Rectal smooth muscle tissue (tissue), 1 donor: ENCODE measurements around the gene MKX.

ENCODE experiments used
- H3K27ac ChIP-seq: one replicate; pipeline ENCODE4 v1.7.0; 2013; ENCODE audit warnings: low read depth, low read length, inconsistent platforms
- H3K27me3 ChIP-seq: one replicate; pipeline ENCODE4 v1.7.0; 2013; ENCODE audit warnings: low read length; ENCODE audit not compliant: control insufficient read depth, insufficient read depth
- H3K36me3 ChIP-seq: one replicate; pipeline ENCODE4 v1.7.0; 2013; ENCODE audit warnings: low read length; ENCODE audit not compliant: control insufficient read depth, insufficient read depth
- H3K4me1 ChIP-seq: one replicate; pipeline ENCODE4 v1.7.0; 2013; ENCODE audit warnings: low read length; ENCODE audit not compliant: control insufficient read depth, insufficient read depth
- H3K4me3 ChIP-seq: one replicate; pipeline ENCODE4 v1.7.0; 2013; ENCODE audit warnings: low read length
- H3K9ac ChIP-seq: one replicate; pipeline ENCODE4 v1.7.0; 2013; ENCODE audit warnings: low read length

MKX gene

DNA sequence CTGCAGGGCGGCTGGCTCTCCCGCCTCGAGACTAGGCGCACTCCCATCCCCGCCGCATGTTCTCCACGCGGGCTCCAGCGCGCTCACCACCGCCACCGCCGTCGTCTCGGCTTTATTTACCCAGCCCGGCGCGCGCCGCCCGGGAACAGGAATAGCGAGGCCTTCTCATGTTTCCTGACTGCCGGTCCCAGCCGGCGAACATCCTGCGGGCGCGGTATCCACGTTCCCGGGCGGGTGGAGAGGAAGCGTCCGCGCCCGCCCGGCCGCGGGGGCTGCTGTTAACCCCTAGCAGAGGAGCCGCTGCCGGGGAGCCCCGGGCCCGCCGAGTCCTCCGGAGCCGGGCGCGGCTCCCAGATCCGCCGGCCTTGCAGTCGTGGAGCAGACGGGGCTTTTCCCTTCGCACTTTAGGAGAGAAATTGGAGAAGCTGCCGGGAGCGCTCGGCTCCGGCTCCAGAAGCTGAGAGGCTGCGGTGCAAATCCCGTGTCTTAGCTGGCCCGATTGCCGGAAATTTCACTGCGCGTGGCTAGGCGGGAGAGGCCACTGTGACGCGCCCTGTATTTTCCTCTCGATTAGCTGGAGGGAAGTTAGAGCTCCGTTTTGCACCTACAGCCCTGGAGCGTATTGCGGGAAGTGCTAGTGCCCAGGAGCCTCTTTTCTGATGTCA is at the start of gene MKX:
TSS of gene MKX (minus strand) at position 88 of the 665 bp plus-strand sequence. CDS start 2,404 bp downstream, outside the sequence.
- Histone ChIP-seq H3K4me1 (peaks cover 5% of the 10 kb centered on the region), H3K27me3 (peaks cover 34% of the 10 kb centered on the region), H3K27ac (no peak within 1 kb of the TSS), H3K9ac (no peak within 1 kb of the TSS), H3K4me3 (peak within 1 kb of the TSS; percentile 59), H3K36me3 (no peaks in the 10 kb centered on the region)

GRCh38 chr10:27794157-27794556 is 48.5 kb upstream of the MKX start:
- H3K36me3 ChIP-seq = no peaks in the 10 kb centered on the region
- no peak overlapping the region for H3K9ac ChIP-seq
- no peaks in the 10 kb centered on the region for H3K27me3 ChIP-seq
- H3K4me3 ChIP-seq = no peak overlapping the region
- H3K27ac ChIP-seq = no peak overlapping the region
- H3K4me1 ChIP-seq = no peaks in the 10 kb centered on the region

- Histone ChIP-seq H3K4me3 (no peak overlapping the region), H3K36me3 (no peaks in the 10 kb centered on the region), H3K4me1 (no peaks in the 10 kb centered on the region), H3K27ac (no peak overlapping the region), H3K27me3 (no peaks in the 10 kb centered on the region), H3K9ac (no peak overlapping the region)
Measured at GRCh38 chr10:27792216-27792615, 46.6 kb upstream of the MKX start.

DNA sequence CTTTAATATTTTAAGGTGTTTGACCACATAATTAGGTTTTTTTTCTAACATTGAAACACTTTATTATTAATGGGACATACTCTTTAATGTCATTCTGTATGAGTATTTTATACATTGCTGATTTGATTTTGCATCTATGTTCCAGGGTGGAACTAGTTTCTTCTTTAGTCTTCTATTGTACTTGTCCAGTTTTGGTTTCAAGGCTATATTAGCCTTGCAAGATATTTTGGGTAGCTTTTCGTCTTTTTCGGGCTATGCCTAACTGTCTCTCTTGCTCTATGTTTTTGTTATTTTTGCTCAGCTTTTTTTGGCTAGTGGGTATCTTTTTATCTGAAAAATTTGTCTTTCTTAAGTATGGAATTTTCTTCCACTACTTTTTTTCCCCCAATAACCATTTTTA is 38.7 kb upstream of the MKX start:
- Histone ChIP-seq H3K4me1 (no peaks in the 10 kb centered on the region), H3K9ac (no peak overlapping the region), H3K4me3 (no peak overlapping the region), H3K27me3 (no peaks in the 10 kb centered on the region), H3K27ac (no peak overlapping the region), H3K36me3 (no peaks in the 10 kb centered on the region)

- Histone ChIP-seq H3K4me3 (no peak overlapping the region), H3K36me3 (no peaks in the 10 kb centered on the region), H3K4me1 (no peaks in the 10 kb centered on the region), H3K9ac (no peak overlapping the region), H3K27me3 (no peaks in the 10 kb centered on the region), H3K27ac (no peak overlapping the region)
Measured at GRCh38 chr10:27783660-27784059, 38.0 kb upstream of the MKX start.

GRCh38 chr10:27779462-27780015 is 33.9 kb upstream of the MKX start:
- H3K4me1 ChIP-seq = no peaks in the 10 kb centered on the region
- no peaks in the 10 kb centered on the region for H3K36me3 ChIP-seq
- H3K4me3 ChIP-seq = no peak overlapping the region
- H3K27me3 ChIP-seq = no peaks in the 10 kb centered on the region
- H3K27ac ChIP-seq = no peak overlapping the region
- H3K9ac ChIP-seq = no peak overlapping the region

GRCh38 chr10:27774831-27775230 is 29.2 kb upstream of the MKX start:
- Histone ChIP-seq H3K36me3 (no peaks in the 10 kb centered on the region), H3K4me1 (peaks cover 5% of the 10 kb centered on the region), H3K27ac (no peak overlapping the region), H3K4me3 (no peak overlapping the region), H3K9ac (no peak overlapping the region), H3K27me3 (no peaks in the 10 kb centered on the region)

- no peaks in the 10 kb centered on the region for H3K27me3 ChIP-seq
- no peak overlapping the region for H3K9ac ChIP-seq
- no peak overlapping the region for H3K4me3 ChIP-seq
- H3K27ac ChIP-seq = no peak overlapping the region
- H3K36me3 ChIP-seq = no peaks in the 10 kb centered on the region
- H3K4me1 ChIP-seq = peaks cover 5% of the 10 kb centered on the region
Measured at GRCh38 chr10:27771231-27771630, 25.6 kb upstream of the MKX start.

DNA sequence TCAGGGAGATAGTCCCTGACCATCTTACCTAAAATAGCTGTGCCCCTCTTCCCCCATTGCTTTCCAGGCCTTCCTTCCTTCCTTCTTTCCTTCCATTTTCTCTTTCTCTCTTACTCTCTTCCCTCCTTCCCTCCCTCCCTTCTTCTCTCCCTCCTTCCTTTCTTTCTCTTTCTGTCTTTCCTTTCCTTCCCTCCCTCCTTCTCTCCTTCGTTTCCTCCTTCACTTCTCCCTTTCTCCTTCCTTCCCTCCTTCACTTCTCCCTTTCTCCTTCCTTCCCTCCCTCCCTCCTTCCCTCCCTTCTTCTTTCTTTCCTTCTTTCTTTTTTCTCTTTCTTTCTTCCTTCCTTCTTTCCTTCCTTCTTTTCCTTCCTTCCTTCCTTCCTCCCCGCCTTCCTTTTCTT is 24.6 kb upstream of the MKX start:
- Histone ChIP-seq H3K27ac (no peak overlapping the region), H3K27me3 (no peaks in the 10 kb centered on the region), H3K4me1 (peaks cover 5% of the 10 kb centered on the region), H3K36me3 (no peaks in the 10 kb centered on the region), H3K9ac (no peak overlapping the region), H3K4me3 (no peak overlapping the region)

DNA sequence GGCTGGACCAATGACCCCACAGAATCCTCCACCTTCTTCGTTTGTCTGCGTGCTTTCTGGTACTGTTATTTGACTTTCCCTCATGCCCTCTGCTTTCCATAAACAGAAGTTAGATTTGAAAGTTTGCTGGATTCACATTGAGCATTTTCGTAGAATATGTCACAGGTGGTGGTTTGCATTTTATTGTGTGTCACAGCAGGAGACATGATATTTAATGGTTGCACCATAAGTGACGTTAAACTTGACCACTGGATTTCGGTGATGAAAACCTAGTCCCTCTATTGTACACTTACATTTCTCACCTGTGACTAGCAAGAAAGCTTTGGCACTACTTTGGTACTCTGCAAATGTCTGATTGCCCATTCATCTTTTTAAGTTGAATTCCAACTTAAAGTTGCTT is 15.2 kb upstream of the MKX start:
- Histone ChIP-seq H3K27me3 (no peaks in the 10 kb centered on the region), H3K36me3 (no peaks in the 10 kb centered on the region), H3K4me3 (no peak overlapping the region), H3K9ac (no peak overlapping the region), H3K27ac (no peak overlapping the region), H3K4me1 (no peaks in the 10 kb centered on the region)

DNA sequence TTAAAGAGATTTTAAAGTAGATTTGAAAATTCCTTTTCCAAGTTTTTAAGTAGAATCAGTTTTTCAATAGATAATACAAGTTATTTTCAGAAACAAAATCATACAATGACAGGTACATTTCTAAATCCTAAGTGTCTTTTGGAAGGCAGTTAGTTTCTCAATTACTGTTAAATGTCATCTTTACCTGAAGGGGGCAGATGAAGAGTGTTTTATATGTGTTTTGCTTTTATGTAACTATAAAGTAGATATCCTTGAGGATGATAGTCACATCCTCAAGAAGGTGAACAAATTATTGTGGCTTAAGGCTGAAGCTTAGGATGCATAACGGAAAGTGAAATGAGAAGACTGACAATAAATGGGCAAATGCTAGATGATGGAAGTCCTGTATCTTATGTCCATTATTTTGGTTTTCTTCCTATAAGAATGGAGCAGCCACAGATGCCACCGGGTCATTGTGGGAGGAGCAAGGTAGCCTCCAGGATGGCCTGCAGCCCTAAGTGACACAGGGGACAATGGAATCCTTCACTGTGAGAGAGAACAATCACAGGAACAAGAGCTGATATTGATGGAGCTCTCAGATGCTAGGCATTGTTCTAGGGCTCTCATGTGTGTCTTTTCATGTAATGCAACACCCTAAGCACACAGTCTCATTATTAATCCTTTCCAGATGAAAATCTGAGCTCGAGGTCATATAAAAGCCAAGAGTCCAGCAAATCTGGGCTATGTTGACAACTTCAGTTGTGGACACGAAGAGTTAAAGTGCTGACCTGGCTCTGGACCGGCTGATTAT is 14.1 kb upstream of the MKX start:
- Histone ChIP-seq H3K9ac (no peak overlapping the region), H3K27ac (no peak overlapping the region), H3K4me3 (no peak overlapping the region), H3K27me3 (no peaks in the 10 kb centered on the region), H3K36me3 (no peaks in the 10 kb centered on the region), H3K4me1 (no peaks in the 10 kb centered on the region)

- no peaks in the 10 kb centered on the region for H3K27me3 ChIP-seq
- H3K9ac ChIP-seq = no peak overlapping the region
- H3K4me1 ChIP-seq = no peaks in the 10 kb centered on the region
- H3K4me3 ChIP-seq = no peak overlapping the region
- H3K36me3 ChIP-seq = no peaks in the 10 kb centered on the region
- H3K27ac ChIP-seq = no peak overlapping the region
Measured at GRCh38 chr10:27752673-27753237, 7.1 kb upstream of the MKX start.
